Stimulated activated CD8-positive, alpha-beta memory T cell treated with anti-CD3 and anti-CD28 coated beads, Interleukin-4, amount 100 ng/mL, for 4 hours (primary cell): ENCODE data around the gene SSX2IP.
A peak's percentile ranks its signal among the peaks of the same experiment; 100 is the strongest.
"Not testable (repeated sequence)": the region's sequence is repeated elsewhere in the genome, so short reads cannot be mapped to it uniquely, and the experiment has no call there.

ENCODE experiments used
- DNase-seq, 2 donors: peaks; one replicate each; pipeline ENCODE4 v3.0.0-alpha.2; 2020; ENCODE audit warnings: low read depth in 2 of 2, low spot score in 1 of 2

SSX2IP gene

GRCh38 chr1:84690397-84691121 is at the start of gene SSX2IP:
Gene SSX2IP, minus strand, starts transcription at chr1:84690461. Its CDS starts 19,242 bp downstream, at chr1:84671219.
- peak; percentile 98 to 99 for DNase-seq

- DNase-seq, result no peak
Measured at GRCh38 chr1:84738237-84738636, 48.0 kb upstream of the SSX2IP start.

GRCh38 chr1:84737590-84737989 is 47.3 kb upstream of the SSX2IP start:
- DNase-seq, result no peak

- no peak for DNase-seq
Measured at GRCh38 chr1:84736944-84737343, 46.7 kb upstream of the SSX2IP start.

GRCh38 chr1:84736445-84736844 is 46.2 kb upstream of the SSX2IP start:
- no peak for DNase-seq

GRCh38 chr1:84735483-84735882 is 45.2 kb upstream of the SSX2IP start:
- DNase-seq, result no peak

GRCh38 chr1:84732520-84732919 is 42.3 kb upstream of the SSX2IP start:
- DNase-seq, result no peak

GRCh38 chr1:84731519-84731918 is 41.3 kb upstream of the SSX2IP start:
- no peak for DNase-seq

GRCh38 chr1:84727711-84728110 is 37.5 kb upstream of the SSX2IP start:
- not testable (repeated sequence) for DNase-seq

GRCh38 chr1:84726593-84727499 is 36.6 kb upstream of the SSX2IP start:
- no peak for DNase-seq

GRCh38 chr1:84724128-84724860 is 34.0 kb upstream of the SSX2IP start:
- peak; percentile 16 to 20 for DNase-seq

GRCh38 chr1:84722794-84723193 is 32.5 kb upstream of the SSX2IP start:
- DNase-seq, result no peak

- DNase-seq, result not testable (repeated sequence)
Measured at GRCh38 chr1:84721872-84722271, 31.6 kb upstream of the SSX2IP start.

- DNase-seq, result no peak
Measured at GRCh38 chr1:84721152-84721551, 30.9 kb upstream of the SSX2IP start.

GRCh38 chr1:84720221-84720780 is 30.0 kb upstream of the SSX2IP start:
- DNase-seq, result no peak

GRCh38 chr1:84719543-84720217 is 29.4 kb upstream of the SSX2IP start:
- DNase-seq, result no peak

- no peak for DNase-seq
Measured at GRCh38 chr1:84715342-84716019, 25.2 kb upstream of the SSX2IP start.

GRCh38 chr1:84712276-84712874 is 22.1 kb upstream of the SSX2IP start:
- no peak for DNase-seq

GRCh38 chr1:84711869-84712268 is 21.6 kb upstream of the SSX2IP start:
- no peak for DNase-seq

GRCh38 chr1:84711121-84711520 is 20.9 kb upstream of the SSX2IP start:
- no peak for DNase-seq
